Hepatocyte (in vitro differentiated cells): Measurements from ENCODE around the gene ALOX12.

ENCODE experiments used
- EZH2phosphoT487 ChIP-seq: fragments of 200-600 bp; sonication (generic); IDR thresholded peaks from one replicate; pipeline ENCODE4 v1.6.1; 2018; ENCODE audit warnings: antibody characterized with exemption, mild to moderate bottlenecking, low read depth, moderate library complexity; ENCODE audit not compliant: unreplicated experiment, severe bottlenecking
- TF ChIP-seq, protein P1 (sequence below): fragments of 200-600 bp; sonication (generic); IDR thresholded peaks from 2 replicates; pipeline ENCODE4 v1.5.1; 2016; ENCODE audit warnings: antibody characterized with exemption, mild to moderate bottlenecking; ENCODE audit not compliant: poor library complexity

DNA sequence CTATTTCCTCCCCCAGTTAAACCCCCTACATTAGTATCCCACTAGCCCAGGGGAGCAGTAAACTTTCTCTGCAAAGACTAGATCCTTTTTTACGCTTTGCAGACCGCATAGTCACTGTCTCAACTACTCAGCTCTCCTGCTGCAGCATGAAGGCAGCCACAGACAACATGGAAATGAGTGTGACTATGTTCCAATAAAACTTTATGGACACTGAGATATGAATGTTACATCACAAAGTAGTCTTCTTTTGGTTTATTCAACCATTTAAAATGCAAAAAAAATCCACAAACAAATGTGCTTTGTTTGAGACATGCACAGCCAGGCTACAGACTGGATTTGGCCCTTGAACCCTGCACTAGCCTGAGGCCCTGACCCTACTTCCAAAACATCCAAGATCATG is 14.7 kb downstream of the ALOX12 start:
- TF ChIP-seq, protein P1, sequence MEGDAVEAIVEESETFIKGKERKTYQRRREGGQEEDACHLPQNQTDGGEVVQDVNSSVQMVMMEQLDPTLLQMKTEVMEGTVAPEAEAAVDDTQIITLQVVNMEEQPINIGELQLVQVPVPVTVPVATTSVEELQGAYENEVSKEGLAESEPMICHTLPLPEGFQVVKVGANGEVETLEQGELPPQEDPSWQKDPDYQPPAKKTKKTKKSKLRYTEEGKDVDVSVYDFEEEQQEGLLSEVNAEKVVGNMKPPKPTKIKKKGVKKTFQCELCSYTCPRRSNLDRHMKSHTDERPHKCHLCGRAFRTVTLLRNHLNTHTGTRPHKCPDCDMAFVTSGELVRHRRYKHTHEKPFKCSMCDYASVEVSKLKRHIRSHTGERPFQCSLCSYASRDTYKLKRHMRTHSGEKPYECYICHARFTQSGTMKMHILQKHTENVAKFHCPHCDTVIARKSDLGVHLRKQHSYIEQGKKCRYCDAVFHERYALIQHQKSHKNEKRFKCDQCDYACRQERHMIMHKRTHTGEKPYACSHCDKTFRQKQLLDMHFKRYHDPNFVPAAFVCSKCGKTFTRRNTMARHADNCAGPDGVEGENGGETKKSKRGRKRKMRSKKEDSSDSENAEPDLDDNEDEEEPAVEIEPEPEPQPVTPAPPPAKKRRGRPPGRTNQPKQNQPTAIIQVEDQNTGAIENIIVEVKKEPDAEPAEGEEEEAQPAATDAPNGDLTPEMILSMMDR, result no peak
- no peak for TF ChIP-seq EZH2phosphoT487
